Effector memory CD4-positive, alpha-beta T cell (primary cell): Measurements from ENCODE around the gene NEDD4L.

Experiments used
- DNase-seq, 3 donors: peaks; one replicate each; pipeline ENCODE4 v3.0.0-alpha.2; 2020
- H3K27ac ChIP-seq: 2 replicates; pipeline ENCODE4 v1.7.0; 2013; ENCODE audit warnings: mild to moderate bottlenecking, low read length, moderate library complexity; ENCODE audit not compliant: insufficient read depth, poor library complexity, severe bottlenecking
- H3K27me3 ChIP-seq: replicated peaks from 2 replicates; pipeline ENCODE4 v1.7.0; 2013; ENCODE audit warnings: mild to moderate bottlenecking, low read length; ENCODE audit not compliant: insufficient read depth, control insufficient read depth, poor library complexity, severe bottlenecking
- H3K36me3 ChIP-seq: 2 replicates; pipeline ENCODE4 v1.7.0; 2013; ENCODE audit warnings: mild to moderate bottlenecking, low read length, moderate library complexity; ENCODE audit not compliant: control insufficient read depth, insufficient read depth
- H3K4me1 ChIP-seq: 2 replicates; pipeline ENCODE4 v1.7.0; 2013; ENCODE audit warnings: low read length, mild to moderate bottlenecking; ENCODE audit not compliant: control insufficient read depth, insufficient read depth, poor library complexity, severe bottlenecking
- H3K4me3 ChIP-seq: 2 replicates; pipeline ENCODE4 v1.7.0; 2013; ENCODE audit warnings: low read length, low read depth, mild to moderate bottlenecking; ENCODE audit not compliant: insufficient read depth, poor library complexity, severe bottlenecking
- H3K9me3 ChIP-seq: 2 replicates; pipeline ENCODE4 v1.7.0; 2013; ENCODE audit warnings: mild to moderate bottlenecking, low read length, moderate library complexity; ENCODE audit not compliant: control insufficient read depth

NEDD4L gene

DNA sequence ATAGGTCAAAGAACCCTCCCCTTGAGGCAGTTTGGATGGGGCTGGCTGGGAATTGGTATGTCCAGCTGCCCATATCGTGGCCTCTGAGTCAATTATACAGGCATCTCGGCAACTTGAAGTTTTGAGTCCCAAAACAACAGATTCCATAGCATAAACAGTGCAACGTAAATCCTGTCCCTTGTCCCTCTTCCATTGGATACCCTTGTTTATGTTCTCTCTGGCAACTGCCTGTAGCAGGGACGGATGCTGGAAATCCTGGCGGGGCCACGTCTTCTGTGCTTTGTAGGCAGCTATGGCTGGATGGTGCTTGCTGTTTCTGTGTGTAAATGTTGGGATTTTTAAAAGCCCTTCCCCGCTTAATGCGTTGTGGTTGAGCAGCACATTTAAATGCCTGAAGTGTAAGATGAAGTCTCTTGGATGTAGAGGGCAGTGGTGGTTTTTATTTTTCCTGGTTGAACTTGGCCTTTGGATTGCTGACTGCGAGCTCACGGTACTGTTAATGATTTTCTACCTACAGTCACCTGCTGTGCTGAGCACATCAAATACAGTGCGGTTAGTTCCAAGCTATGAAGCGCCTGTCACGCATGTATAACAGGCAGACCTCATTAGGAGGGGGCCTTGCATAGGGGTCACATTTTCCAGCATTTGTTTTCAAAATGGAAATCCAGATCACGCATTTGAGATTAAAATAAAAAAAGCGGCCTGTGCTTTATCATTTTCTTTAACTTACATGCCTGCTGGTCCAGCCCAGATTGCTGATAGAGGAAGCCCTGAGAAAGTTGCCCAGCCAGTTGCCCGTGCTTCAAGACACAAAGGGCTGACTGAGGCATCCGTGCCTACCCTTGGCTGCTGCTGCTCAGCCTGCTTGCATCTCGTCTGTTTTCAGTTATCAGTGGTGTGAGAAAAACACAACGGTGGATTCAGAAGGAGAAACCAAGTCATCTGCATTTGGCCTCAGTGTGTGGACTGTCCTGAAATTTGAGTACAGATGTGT lies 84.7 kb downstream of the NEDD4L start:
- no peak for DNase-seq
- no peaks in the 10 kb centered on the region for H3K9me3 ChIP-seq
- H3K27me3 ChIP-seq = no peaks in the 10 kb centered on the region
- no peaks in the 10 kb centered on the region for H3K36me3 ChIP-seq
- H3K4me3 ChIP-seq = no peak overlapping the region
- H3K4me1 ChIP-seq = no peaks in the 10 kb centered on the region
- no peak overlapping the region for H3K27ac ChIP-seq

DNA sequence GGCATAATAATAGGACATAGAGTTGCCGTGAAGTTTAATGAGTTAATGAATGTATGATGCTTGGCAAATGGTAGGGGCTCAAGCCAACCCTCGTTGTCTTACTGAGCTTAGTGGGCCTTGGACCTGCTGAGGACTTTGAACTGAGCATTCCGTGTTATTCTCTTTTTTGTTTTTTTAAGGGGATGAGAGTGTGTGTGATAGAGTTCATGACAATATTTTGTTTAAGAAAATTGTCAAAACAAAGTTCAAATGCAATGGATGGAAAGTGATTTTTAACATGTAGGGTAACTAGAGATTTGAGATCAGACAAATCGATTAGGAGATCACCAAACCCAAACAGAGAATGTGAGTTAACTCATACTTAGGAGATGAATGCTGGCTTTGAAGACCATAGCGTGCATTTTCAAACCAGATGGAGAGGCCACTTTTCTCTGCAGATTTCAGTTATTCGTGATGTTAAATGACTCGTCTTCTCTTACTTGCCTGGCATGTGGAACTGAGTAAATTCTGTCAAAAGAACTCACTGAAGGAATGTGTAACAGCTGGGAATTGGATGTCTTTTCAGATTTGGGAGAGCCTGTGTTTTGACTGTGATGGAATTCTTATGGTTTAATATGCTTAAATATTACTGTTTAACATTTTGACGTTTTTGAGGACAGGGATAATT lies 88.7 kb downstream of the NEDD4L start:
- Histone ChIP-seq H3K36me3 (no peaks in the 10 kb centered on the region), H3K4me3 (no peak overlapping the region), H3K9me3 (no peaks in the 10 kb centered on the region), H3K4me1 (no peaks in the 10 kb centered on the region), H3K27me3 (no peaks in the 10 kb centered on the region), H3K27ac (no peak overlapping the region)
- DNase-seq = no peak

DNA sequence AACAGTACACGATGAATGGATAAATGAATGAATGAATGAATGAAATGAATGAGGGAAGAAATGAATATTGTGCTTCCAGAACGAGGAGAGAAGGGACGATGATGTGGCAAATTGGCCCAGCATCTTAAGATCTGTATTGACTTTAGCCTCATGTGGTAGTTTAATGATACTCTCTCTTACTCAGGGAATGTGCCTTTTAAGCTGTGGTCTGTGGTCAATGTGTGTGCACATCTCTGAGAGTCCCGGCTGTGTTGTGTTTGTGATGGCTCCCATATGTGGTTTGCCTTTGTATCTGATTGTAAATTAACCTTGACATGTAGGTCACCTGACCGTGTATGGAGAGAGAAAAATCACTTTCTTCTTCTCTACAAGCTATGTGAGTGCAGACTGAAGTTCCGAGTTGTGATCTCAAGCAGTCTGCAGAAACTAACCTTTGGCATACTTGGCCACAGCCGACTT lies 91.2 kb downstream of the NEDD4L start:
- Histone ChIP-seq H3K36me3 (no peaks in the 10 kb centered on the region), H3K27ac (no peak overlapping the region), H3K4me3 (no peak overlapping the region), H3K27me3 (no peaks in the 10 kb centered on the region), H3K4me1 (no peaks in the 10 kb centered on the region), H3K9me3 (no peaks in the 10 kb centered on the region)
- no peak for DNase-seq

GRCh38 chr18:58135701-58136331 lies 91.8 kb downstream of the NEDD4L start:
- no peak overlapping the region for H3K27ac ChIP-seq
- no peak overlapping the region for H3K4me3 ChIP-seq

GRCh38 chr18:58136879-58137278 lies 92.9 kb downstream of the NEDD4L start:
- H3K4me3 ChIP-seq = no peak overlapping the region
- no peak overlapping the region for H3K27ac ChIP-seq
- DNase-seq = no peak
- no peaks in the 10 kb centered on the region for H3K9me3 ChIP-seq
- H3K36me3 ChIP-seq = no peaks in the 10 kb centered on the region
- H3K4me1 ChIP-seq = no peaks in the 10 kb centered on the region
- no peaks in the 10 kb centered on the region for H3K27me3 ChIP-seq

More at GRCh38 chr18:58135701-58136331, 91.8 kb downstream of the NEDD4L start:
- Histone ChIP-seq H3K4me1 (no peaks in the 10 kb centered on the region), H3K36me3 (no peaks in the 10 kb centered on the region), H3K27me3 (no peaks in the 10 kb centered on the region), H3K9me3 (no peaks in the 10 kb centered on the region)
- DNase-seq = peak in 1 of 3 donors; percentile 5

- Histone ChIP-seq H3K4me3 (no peak overlapping the region), H3K36me3 (no peaks in the 10 kb centered on the region), H3K9me3 (no peaks in the 10 kb centered on the region), H3K27me3 (no peaks in the 10 kb centered on the region), H3K27ac (no peak overlapping the region), H3K4me1 (no peaks in the 10 kb centered on the region)
- no peak for DNase-seq
These were observed 95.7 kb downstream of the NEDD4L start for GRCh38 chr18:58139459-58140386.

- no peaks in the 10 kb centered on the region for H3K27me3 ChIP-seq
These were observed 96.6 kb downstream of the NEDD4L start for GRCh38 chr18:58140387-58141325.

GRCh38 chr18:58143386-58143785 lies 99.4 kb downstream of the NEDD4L start:
- no peak overlapping the region for H3K27ac ChIP-seq
- H3K4me1 ChIP-seq = no peaks in the 10 kb centered on the region
- DNase-seq = no peak
- no peaks in the 10 kb centered on the region for H3K9me3 ChIP-seq
- H3K4me3 ChIP-seq = no peak overlapping the region
- no peaks in the 10 kb centered on the region for H3K27me3 ChIP-seq
- H3K36me3 ChIP-seq = no peaks in the 10 kb centered on the region

More at GRCh38 chr18:58140387-58141325, 96.6 kb downstream of the NEDD4L start:
- Histone ChIP-seq H3K27ac (no peak overlapping the region), H3K36me3 (no peaks in the 10 kb centered on the region), H3K4me3 (no peak overlapping the region), H3K4me1 (no peaks in the 10 kb centered on the region), H3K9me3 (no peaks in the 10 kb centered on the region)
- no peak for DNase-seq
